RCC 7860 (cell line): ENCODE data around the gene ATP2B3.

ENCODE experiments used
- DNase-seq: peaks from one replicate; pipeline ENCODE4 v3.0.0-alpha.2; 2015; ENCODE audit warnings: low spot score
- FAIRE-seq: peaks from 2 replicates; lab custom pipeline; 2012; peaks lifted over from hg19 to GRCh38; lab: Jason Lieb, UNC

Gene ATP2B3

GRCh38 chrX:153564047-153564606, 46.7 kb downstream of the ATP2B3 start:
- no peak for DNase-seq

GRCh38 chrX:153565996-153566580, 48.6 kb downstream of the ATP2B3 start:
- no peak for DNase-seq
- FAIRE-seq = no peak

More at GRCh38 chrX:153564047-153564606, 46.7 kb downstream of the ATP2B3 start:
- FAIRE-seq = no peak

- DNase-seq (no peak), FAIRE-seq (no peak)
These were observed 51.1 kb downstream of the ATP2B3 start for GRCh38 chrX:153568451-153569011.

- DNase-seq = no peak
- FAIRE-seq = no peak
These were observed 52.0 kb downstream of the ATP2B3 start for GRCh38 chrX:153569475-153569874.

GRCh38 chrX:153571534-153571908, 54.1 kb downstream of the ATP2B3 start:
- FAIRE-seq = no peak
- no peak for DNase-seq

- DNase-seq (no peak), FAIRE-seq (no peak)
These were observed 55.2 kb downstream of the ATP2B3 start for GRCh38 chrX:153572601-153573000.

- FAIRE-seq (no peak), DNase-seq (no peak)
These were observed 56.5 kb downstream of the ATP2B3 start for GRCh38 chrX:153573984-153574383.

- no peak for FAIRE-seq
These were observed 58.9 kb downstream of the ATP2B3 start for GRCh38 chrX:153576239-153576870.

GRCh38 chrX:153576961-153577360, 59.5 kb downstream of the ATP2B3 start:
- FAIRE-seq (no peak), DNase-seq (no peak)

More at GRCh38 chrX:153576239-153576870, 58.9 kb downstream of the ATP2B3 start:
- DNase-seq = no peak

- FAIRE-seq = no peak
- no peak for DNase-seq
These were observed 60.9 kb downstream of the ATP2B3 start for GRCh38 chrX:153578200-153578835.

- FAIRE-seq = no peak
- no peak for DNase-seq
These were observed 61.4 kb downstream of the ATP2B3 start for GRCh38 chrX:153578889-153579288.

- DNase-seq (no peak), FAIRE-seq (no peak)
These were observed 63.4 kb downstream of the ATP2B3 start for GRCh38 chrX:153580700-153581386.

- DNase-seq = no peak
- no peak for FAIRE-seq
These were observed 65.5 kb downstream of the ATP2B3 start for GRCh38 chrX:153582896-153583295.

GRCh38 chrX:153583433-153583832, 66.0 kb downstream of the ATP2B3 start:
- DNase-seq = no peak
- FAIRE-seq = no peak

- no peak for FAIRE-seq
- no peak for DNase-seq
These were observed 68.4 kb downstream of the ATP2B3 start for GRCh38 chrX:153585827-153586226.

- DNase-seq = no peak
- FAIRE-seq = no peak
These were observed 69.9 kb downstream of the ATP2B3 start for GRCh38 chrX:153587342-153587741.

GRCh38 chrX:153588021-153588781, 70.8 kb downstream of the ATP2B3 start:
- FAIRE-seq (no peak), DNase-seq (no peak)

- no peak for FAIRE-seq
- no peak for DNase-seq
These were observed 71.5 kb downstream of the ATP2B3 start for GRCh38 chrX:153588782-153589446.

- no peak for DNase-seq
- FAIRE-seq = no peak
These were observed 73.8 kb downstream of the ATP2B3 start for GRCh38 chrX:153590961-153591956.
